ENCODE results near the gene UCN2.

The UCN2 gene

GRCh38 chr3:48591436-48591835, 27.9 kb upstream of the UCN2 start:
- no peak for DNase-seq (ENCODE audit: low read depth)

- no peak for DNase-seq (ENCODE audit: low read depth)
Observed at GRCh38 chr3:48588230-48588629, 24.6 kb upstream of the UCN2 start.

- DNase-seq (ENCODE audit: low read depth): no peak
Observed at GRCh38 chr3:48587686-48588085, 24.1 kb upstream of the UCN2 start.

GRCh38 chr3:48585411-48585810, 21.8 kb upstream of the UCN2 start:
- no peak for DNase-seq (ENCODE audit: low read depth)

- no peak for DNase-seq (ENCODE audit: low read depth)
Observed at GRCh38 chr3:48584836-48585235, 21.3 kb upstream of the UCN2 start.

- DNase-seq (ENCODE audit: low read depth): no peak
Observed at GRCh38 chr3:48581621-48582481, 18.3 kb upstream of the UCN2 start.

GRCh38 chr3:48576647-48577046, 13.1 kb upstream of the UCN2 start:
- DNase-seq (ENCODE audit: low read depth): no peak

GRCh38 chr3:48575366-48575765, 11.8 kb upstream of the UCN2 start:
- no peak for DNase-seq (ENCODE audit: low read depth)

- no peak for DNase-seq (ENCODE audit: low read depth)
Observed at GRCh38 chr3:48573973-48574585, 10.5 kb upstream of the UCN2 start.

- no peak for DNase-seq (ENCODE audit: low read depth)
Observed at GRCh38 chr3:48572517-48572916, 8.9 kb upstream of the UCN2 start.

- DNase-seq (ENCODE audit: low read depth): no peak
Observed at GRCh38 chr3:48571938-48572337, 8.4 kb upstream of the UCN2 start.

GRCh38 chr3:48569808-48570450, 6.3 kb upstream of the UCN2 start:
- no peak for DNase-seq (ENCODE audit: low read depth)

- DNase-seq (ENCODE audit: low read depth): no peak
Observed at GRCh38 chr3:48569400-48569799, 5.8 kb upstream of the UCN2 start.

GRCh38 chr3:48568476-48568875, 4.9 kb upstream of the UCN2 start:
- DNase-seq (ENCODE audit: low read depth): no peak

- DNase-seq (ENCODE audit: low read depth): no peak
Observed at GRCh38 chr3:48567500-48567899, 3.9 kb upstream of the UCN2 start.

- DNase-seq (ENCODE audit: low read depth): no peak
Observed at GRCh38 chr3:48567090-48567489, 3.5 kb upstream of the UCN2 start.

GRCh38 chr3:48566401-48566760, 2.8 kb upstream of the UCN2 start:
- no peak for DNase-seq (ENCODE audit: low read depth)

- peak; percentile 28 for DNase-seq (ENCODE audit: low read depth)
Observed at GRCh38 chr3:48565591-48566400, 2.2 kb upstream of the UCN2 start.

- no peak for DNase-seq (ENCODE audit: low read depth)
Observed at GRCh38 chr3:48565186-48565585, 1.6 kb upstream of the UCN2 start.

- no peak for DNase-seq (ENCODE audit: low read depth)
Observed at GRCh38 chr3:48564667-48565066, 1.1 kb upstream of the UCN2 start.

- DNase-seq (ENCODE audit: low read depth): peak; percentile 49
Observed at GRCh38 chr3:48564022-48564421, 441 bp upstream of the UCN2 start.

- no peak for DNase-seq (ENCODE audit: low read depth)
Observed at GRCh38 chr3:48562367-48563095, 1.1 kb downstream of the UCN2 start.
